Amniotic stem cell (primary cell): ENCODE results near the gene AIFM1.
"Not testable (repeated sequence)": the region's sequence is repeated elsewhere in the genome, so short reads cannot be mapped to it uniquely, and the experiment has no call there.

Source experiments
- DNase-seq: peaks from one replicate; lab custom pipeline; 2025; lab: John Stamatoyannopoulos, UW

AIFM1 gene

DNA sequence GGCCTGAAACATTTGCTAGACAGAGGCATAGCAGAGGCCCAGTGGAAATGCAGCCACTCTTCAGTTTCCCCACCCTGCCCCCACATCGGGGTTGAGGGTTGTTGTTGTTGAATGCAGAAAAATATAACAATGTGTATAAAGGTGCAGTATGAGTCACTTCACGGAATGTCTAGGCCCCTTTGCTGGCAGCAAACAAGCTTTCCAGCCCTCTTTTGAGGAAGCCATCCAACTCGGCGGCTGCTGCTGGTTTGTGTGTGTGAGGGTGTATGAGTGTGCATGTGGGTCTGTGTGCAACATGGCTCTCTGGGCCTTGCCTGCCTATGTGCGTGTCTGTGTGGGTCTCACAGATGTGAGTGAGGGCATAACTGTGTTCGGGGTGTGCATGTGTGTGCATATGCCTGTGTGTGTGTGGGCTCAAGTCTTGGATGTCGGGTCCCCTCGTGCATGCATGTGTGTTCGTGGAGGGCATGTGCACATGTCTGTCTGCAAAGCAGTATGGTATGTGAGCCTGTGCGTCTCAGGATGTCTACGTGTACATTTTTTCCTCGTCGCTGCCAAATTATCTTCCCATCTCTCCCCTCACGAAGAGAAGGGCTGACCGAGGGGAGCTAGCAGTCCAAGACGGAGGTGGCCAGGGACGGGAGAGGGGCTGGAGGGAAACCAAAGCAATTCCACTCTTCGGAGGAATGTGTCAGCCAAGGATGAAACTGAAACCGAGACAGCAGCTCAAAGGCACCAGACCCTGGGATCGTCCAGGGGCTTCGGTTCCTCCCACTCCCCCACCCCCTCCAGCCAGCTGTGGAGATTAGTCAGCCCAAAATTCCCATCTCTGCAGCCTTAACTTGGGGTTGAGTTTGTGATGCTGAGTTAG, 47.0 kb downstream of the AIFM1 start:
- no peak for DNase-seq

DNA sequence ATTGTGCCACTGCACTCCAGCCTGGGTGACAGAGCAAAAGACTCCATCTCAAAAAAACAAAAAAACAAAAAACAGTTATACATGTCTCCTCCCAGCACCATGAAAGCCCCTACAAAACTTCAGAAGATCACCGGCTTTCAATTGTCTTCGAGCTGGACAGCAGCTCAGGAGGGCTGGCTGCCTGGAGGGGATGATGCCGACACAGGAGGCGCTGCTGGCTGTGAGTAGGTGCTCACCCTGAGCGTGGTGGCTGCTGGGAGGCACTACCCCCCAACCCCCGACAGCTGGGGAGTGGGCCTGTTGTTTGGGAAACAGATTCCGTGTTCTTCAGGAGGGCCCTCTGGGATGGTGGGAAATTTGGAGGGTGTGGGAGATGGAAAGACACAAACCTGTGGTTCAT, 48.5 kb downstream of the AIFM1 start:
- DNase-seq, result no peak

DNA sequence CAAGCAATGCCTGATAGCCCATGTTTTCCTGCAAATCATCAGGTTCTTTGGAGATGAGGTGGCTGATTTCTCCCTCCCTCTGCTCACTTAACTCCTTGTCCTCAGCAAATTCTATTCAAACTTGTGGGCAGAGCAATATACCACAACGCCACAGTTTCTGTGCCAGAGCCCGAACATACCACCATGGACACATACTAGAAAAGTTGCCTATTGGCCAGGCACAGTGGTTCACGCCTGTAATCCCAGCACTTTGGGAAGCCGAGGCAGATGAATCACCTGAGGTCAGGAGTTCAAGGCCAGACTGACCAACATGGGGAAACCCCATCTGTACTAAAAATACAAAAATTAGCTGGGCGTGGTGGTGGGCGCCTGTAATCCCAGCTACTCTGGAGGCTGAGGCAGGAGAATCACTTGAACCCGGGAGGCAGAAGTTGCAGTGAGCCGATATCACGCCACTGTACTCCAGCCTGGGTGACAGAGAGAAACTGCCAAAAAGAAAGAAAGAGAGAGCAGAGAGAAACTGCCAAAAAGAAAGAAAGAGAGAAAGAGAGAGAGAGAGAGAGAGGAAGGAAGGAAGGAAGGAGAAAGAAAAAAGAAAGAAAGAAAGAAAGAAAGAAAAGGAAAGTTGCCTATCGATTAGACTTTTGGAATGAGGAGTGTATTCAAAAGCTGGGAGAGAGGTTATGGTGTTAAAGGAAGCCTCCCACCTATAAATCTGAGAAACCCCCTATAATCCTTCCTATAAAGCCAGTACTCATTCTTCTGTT, 50.3 kb downstream of the AIFM1 start:
- DNase-seq, result not testable (repeated sequence)

GRCh38 chrX:130114141-130114588, 51.5 kb downstream of the AIFM1 start:
- DNase-seq, result no peak

DNA sequence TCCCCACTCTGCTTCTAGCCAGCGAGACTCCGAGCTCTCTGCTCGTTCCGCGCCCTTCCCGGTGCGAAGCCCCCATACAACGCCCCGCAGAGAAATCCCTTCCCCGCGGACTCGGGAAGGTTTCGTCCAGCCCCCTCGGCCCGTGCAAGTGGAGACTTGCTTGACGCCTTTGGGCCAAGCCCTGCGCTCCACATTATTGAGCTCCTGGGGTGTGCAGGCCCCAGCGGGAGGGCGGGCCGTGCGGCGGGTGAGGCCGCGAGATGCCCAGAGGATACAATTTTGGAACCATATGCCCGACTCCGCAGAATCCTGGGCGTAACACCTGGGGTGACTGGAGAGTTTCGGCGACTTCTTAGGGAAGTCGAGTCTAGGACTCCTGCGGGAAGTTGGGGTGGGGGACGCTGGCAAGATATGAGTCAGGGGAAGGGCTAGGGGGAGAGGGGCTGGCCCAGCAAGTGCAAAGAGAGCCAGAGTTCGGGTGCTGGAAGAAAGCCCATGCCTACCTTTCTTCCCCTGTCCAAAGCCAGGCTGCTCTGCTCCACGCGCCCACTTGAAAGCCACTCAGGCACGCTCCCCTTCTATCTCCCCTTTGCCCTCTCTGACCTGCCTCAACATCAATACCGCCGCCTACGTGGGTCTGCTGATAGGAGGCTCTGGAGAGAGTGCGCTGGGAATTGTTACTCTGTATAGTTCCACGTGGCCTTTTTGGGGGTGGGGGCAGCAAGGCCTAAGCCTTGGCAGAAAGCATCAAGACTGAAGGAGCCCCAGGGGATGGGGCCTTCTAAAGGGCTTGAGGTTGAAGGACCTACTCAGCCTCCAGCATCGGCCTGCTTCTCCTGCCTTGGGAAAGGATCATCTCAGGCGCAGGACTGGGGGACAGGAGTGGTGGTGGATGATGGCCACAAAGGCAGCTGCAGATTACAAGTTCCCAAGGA, 54.2 kb downstream of the AIFM1 start:
- DNase-seq, result no peak

- peak; percentile 12 for DNase-seq
Observed at GRCh38 chrX:130110379-130111219, 55.0 kb downstream of the AIFM1 start, which contains the start of gene ELF4. Gene ELF4, minus strand, starts transcription at chrX:130110497. Its CDS starts 29,167 bp downstream, at chrX:130081330.

DNA sequence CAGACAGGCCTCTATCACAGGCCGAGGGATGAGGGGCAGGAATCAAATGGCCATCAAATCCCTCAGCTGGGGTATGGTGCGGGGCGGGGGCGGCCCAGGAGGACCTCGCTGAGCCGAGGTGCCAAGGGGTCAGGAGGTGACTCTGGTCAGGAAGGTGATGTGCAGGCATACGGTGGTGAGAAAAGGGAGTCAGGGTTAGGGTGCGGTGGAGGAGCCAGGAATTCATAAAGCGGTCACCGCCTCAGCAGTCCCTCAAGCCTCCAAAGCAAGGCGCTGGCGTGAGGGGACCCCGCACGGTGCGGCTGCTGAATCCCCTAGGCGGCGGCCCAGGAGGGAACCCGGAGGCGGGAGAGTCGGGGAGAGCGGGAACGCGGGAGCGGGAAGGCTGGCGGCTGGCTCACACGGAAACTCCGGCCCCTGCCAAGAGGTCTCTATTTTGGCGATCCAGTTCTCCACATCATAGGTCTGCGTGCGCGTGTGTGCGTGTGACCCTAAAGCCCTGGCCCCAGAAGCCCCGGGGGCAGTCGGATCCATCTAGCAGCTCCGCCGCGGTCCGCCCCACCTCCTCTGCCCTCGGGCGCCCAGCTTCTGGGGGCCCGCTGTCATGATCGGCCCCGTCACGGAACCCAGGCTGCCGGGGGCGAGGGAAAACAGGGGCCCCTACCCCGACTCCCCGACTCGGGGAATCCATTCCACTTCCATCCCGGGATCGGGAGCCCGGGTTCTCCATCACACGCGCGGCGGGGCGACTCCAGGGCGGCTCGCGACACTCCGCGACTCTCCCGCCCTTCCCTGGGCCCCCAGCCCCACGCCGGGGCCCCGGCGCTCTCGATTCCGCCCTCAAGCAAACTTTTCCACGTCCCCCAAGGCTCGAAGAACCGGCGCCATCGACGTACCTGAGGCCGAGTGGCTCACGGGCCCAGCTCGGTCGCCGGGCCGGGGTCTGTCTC, 55.9 kb downstream of the AIFM1 start:
- no peak for DNase-seq

GRCh38 chrX:130108647-130109428, 56.8 kb downstream of the AIFM1 start:
- DNase-seq, result no peak

GRCh38 chrX:130106071-130106470, 59.6 kb downstream of the AIFM1 start:
- no peak for DNase-seq

GRCh38 chrX:130105244-130105643, 60.4 kb downstream of the AIFM1 start:
- DNase-seq, result no peak

- DNase-seq, result no peak
Observed at GRCh38 chrX:130103605-130104004, 62.0 kb downstream of the AIFM1 start.

- no peak for DNase-seq
Observed at GRCh38 chrX:130100180-130100579, 65.5 kb downstream of the AIFM1 start.

DNA sequence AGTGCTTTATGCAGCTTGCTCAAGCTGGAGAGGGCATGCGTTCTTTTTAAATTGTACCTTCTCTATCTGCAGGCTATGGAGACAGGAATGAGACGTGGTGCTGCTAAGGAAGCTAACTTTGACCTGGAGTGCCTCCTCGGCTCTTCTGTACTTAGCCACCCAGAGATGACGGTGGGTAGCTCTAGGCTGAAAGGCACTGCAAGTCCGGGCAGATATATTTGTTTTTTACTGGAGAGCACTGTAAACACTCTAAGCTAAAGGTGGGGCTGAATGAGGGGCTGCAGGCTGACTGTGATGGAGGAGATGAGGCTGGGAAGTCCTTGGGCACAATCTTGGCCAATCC, 67.5 kb downstream of the AIFM1 start:
- DNase-seq, result no peak

GRCh38 chrX:130097507-130098209, 68.0 kb downstream of the AIFM1 start:
- no peak for DNase-seq

GRCh38 chrX:130095249-130096030, 70.2 kb downstream of the AIFM1 start:
- no peak for DNase-seq

DNA sequence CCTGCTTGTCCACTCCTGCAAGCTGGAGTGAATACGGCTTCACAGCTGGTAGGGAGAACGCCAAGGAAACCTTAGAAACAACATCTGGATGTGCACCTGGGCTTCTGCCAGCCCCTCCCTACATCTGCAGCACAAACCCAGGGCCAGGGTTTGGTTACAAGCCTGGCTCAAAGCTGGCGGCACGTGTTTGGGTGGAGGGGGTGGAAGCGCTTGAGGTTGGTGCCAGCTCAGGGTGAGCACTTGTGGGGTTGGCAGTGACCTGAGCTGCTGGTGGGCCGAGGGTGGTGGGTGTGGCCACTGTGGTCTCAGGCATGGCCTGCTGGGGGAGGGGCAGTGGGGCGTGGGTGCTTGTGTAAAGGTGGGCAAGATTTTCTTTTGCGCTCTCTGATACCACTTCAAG, 70.9 kb downstream of the AIFM1 start:
- DNase-seq, result no peak

DNA sequence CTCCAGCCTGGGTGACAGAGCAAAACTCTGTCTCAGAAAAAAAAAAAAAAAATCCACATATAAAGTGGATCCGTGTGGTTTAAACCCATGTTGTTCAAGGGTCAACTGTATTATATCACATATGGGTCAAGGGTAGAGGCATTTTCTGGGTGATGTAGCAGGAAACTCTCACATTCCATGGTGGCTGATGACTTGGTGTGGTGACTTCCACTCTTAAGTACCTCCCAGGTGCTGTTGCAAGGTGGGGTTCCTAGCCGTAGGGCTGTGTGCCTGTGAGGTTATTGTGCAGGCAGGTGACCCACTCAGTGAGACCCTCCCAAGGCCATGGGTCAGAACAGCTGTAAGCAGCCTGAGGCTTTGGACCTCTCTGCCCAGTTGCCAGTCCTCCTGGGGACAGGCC, 72.4 kb downstream of the AIFM1 start:
- no peak for DNase-seq
